ENCODE measurements around the gene TSPAN33. TPM values are rescaled to one million over a fixed set of nuclear protein-coding genes. Genes with fewer than 3 reads are reported as not detected.

The TSPAN33 gene
- total and polyA plus RNA-seq, 4 donors: 3.3 to 8.2 (median 5.9) TPM

GRCh38 chr7:129205987-129206785 is 61.7 kb downstream of the TSPAN33 start:
- no peaks in the 10 kb centered on the region for H3K9me3 ChIP-seq (ENCODE audit: control insufficient read depth in 4 of 4, insufficient read depth in 3 of 4, low read length in 3 of 4)
- H3K4me1 ChIP-seq (ENCODE audit: control insufficient read depth in 5 of 5, insufficient read depth in 5 of 5, low read length in 5 of 5): no peaks in the 10 kb centered on the region
- DNase-seq (no peak), ATAC-seq (ENCODE audit: insufficient read depth, low FRiP score) (no peak)
- TF ChIP-seq CTCF (IDR thresholded peaks at IDR 0.05; ENCODE audit: control extremely low read depth, extremely low read depth): no peak
- H3K27ac ChIP-seq (ENCODE audit: low read depth in 1 of 2, low read length in 1 of 2): no peak overlapping the region
- H3K36me3 ChIP-seq (ENCODE audit: control insufficient read depth in 4 of 4, insufficient read depth in 4 of 4, low read length in 4 of 4): peaks cover 0 to 46% (median 22%) of the 10 kb centered on the region in 4 donors
- no peak overlapping the region for H3K4me3 ChIP-seq
- 87 to 88% methylated on average over 17 to 18 of the region's 18 CpGs for WGBS, 2 donors
- no peak overlapping the region for H3K9ac ChIP-seq (ENCODE audit: insufficient read depth in 1 of 2, low read length in 2 of 2)
- H3K27me3 ChIP-seq (ENCODE audit: control insufficient read depth in 3 of 3, insufficient read depth in 3 of 3, low read length in 2 of 3): no peaks in the 10 kb centered on the region

DNA sequence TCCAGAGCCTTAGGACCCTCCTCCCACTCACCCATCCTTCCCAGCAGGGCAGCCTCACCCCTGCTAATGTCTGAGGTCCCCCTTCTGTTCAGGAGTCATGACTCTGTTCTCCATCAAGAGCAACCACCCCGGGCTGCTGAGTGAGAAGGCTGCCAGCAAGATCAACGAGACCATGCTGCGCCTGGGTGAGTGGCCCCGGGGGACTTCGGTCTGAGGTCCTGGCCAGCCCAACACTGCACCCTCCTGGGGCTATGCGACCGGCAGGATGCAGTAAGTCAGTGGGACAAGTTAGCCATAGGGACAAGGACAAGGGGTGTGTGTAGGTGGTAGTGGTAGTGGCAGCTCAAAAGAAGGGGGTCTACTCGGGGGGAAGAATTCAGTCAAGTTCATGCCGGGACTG is 64.2 kb downstream of the TSPAN33 start:
- Histone ChIP-seq H3K9ac (ENCODE audit: insufficient read depth in 1 of 2, low read length in 2 of 2) (no peak overlapping the region), H3K9me3 (ENCODE audit: control insufficient read depth in 4 of 4, insufficient read depth in 3 of 4, low read length in 3 of 4) (no peaks in the 10 kb centered on the region), H3K27me3 (ENCODE audit: control insufficient read depth in 3 of 3, insufficient read depth in 3 of 3, low read length in 2 of 3) (no peaks in the 10 kb centered on the region), H3K4me3 (no peak overlapping the region), H3K27ac (ENCODE audit: low read depth in 1 of 2, low read length in 1 of 2) (no peak overlapping the region), H3K36me3 (ENCODE audit: control insufficient read depth in 4 of 4, insufficient read depth in 4 of 4, low read length in 4 of 4) (peaks cover 0 to 47% (median 17%) of the 10 kb centered on the region in 4 donors), H3K4me1 (ENCODE audit: control insufficient read depth in 5 of 5, insufficient read depth in 5 of 5, low read length in 5 of 5) (no peaks in the 10 kb centered on the region)
- no peak for TF ChIP-seq CTCF (IDR thresholded peaks at IDR 0.05; ENCODE audit: control extremely low read depth, extremely low read depth)
- no peak for ATAC-seq (ENCODE audit: insufficient read depth, low FRiP score)
- DNase-seq: no peak
- 77 to 93% methylated on average over 9 of the region's 9 CpGs for WGBS, 2 donors

DNA sequence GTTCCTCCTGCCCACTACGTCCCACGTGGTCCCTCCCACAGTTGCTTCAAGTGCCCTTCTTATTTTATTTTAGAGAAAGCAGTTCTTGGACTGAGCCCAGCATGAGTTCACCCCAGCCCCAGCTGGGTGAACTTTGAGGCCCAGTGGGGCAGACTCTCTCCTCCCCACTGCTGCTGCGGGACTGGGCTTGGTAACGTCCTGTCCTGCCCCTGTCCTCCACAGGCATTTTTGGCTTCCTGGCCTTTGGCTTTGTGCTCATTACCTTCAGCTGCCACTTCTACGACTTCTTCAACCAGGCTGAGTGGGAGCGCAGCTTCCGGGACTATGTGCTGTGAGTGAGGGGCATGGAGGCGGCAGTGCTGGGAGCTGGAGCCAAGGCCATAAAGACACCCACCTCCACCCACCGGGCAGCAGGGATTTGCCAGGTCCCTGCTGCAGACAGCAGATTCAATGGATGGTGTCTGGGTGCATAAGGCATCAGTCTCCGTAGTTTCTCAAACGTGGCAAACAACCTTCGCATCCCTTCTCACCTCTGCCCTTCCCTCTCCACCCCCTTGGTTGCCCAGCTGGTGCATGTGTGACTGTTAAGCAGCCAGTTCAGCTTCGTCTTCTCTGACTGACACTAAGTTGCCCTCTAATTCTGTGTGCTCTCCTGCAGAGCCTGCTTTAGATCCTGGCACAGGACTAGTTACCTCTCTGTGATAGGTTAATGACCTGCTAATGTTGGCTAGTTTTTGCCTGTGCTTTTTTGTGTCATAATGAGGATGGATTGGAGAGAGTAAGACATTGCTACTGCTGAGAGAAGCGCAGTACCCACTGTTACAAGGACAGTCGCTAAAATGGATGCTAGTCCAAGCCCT is 64.8 kb downstream of the TSPAN33 start:
- Histone ChIP-seq H3K4me3 (no peak overlapping the region), H3K4me1 (ENCODE audit: control insufficient read depth in 5 of 5, insufficient read depth in 5 of 5, low read length in 5 of 5) (no peaks in the 10 kb centered on the region), H3K27me3 (ENCODE audit: control insufficient read depth in 3 of 3, insufficient read depth in 3 of 3, low read length in 2 of 3) (no peaks in the 10 kb centered on the region), H3K36me3 (ENCODE audit: control insufficient read depth in 4 of 4, insufficient read depth in 4 of 4, low read length in 4 of 4) (peaks cover 0 to 47% (median 16%) of the 10 kb centered on the region in 4 donors), H3K9ac (ENCODE audit: insufficient read depth in 1 of 2, low read length in 2 of 2) (no peak overlapping the region), H3K9me3 (ENCODE audit: control insufficient read depth in 4 of 4, insufficient read depth in 3 of 4, low read length in 3 of 4) (no peaks in the 10 kb centered on the region), H3K27ac (ENCODE audit: low read depth in 1 of 2, low read length in 1 of 2) (no peak overlapping the region)
- 82 to 92% methylated on average over 15 of the region's 15 CpGs for WGBS, 2 donors
- no peak for TF ChIP-seq CTCF (IDR thresholded peaks at IDR 0.05; ENCODE audit: control extremely low read depth, extremely low read depth)
- ATAC-seq (ENCODE audit: insufficient read depth, low FRiP score): no peak
- DNase-seq: no peak

Data from lung (tissue), 12 donors.